IPS-20b (cell line): ENCODE results near the gene ACTG2.

Experiments used
- H3K27ac ChIP-seq: one replicate; pipeline ENCODE4 v1.5.1; 2013; ENCODE audit warnings: low read length
- H3K27me3 ChIP-seq: 2 replicates; pipeline ENCODE4 v1.6.1; 2013; ENCODE audit warnings: mild to moderate bottlenecking, low read length, inconsistent platforms; ENCODE audit not compliant: insufficient read depth
- H3K36me3 ChIP-seq: 2 replicates; pipeline ENCODE4 v1.6.1; 2013; ENCODE audit warnings: low read depth, mild to moderate bottlenecking, inconsistent platforms, low read length, moderate library complexity; ENCODE audit not compliant: insufficient read depth
- H3K4me1 ChIP-seq: 2 replicates; pipeline ENCODE4 v1.6.1; 2013; ENCODE audit warnings: mild to moderate bottlenecking, control low read depth, inconsistent platforms, low read length, moderate library complexity; ENCODE audit not compliant: insufficient read depth
- H3K4me3 ChIP-seq: 2 replicates; pipeline ENCODE4 v1.5.1; 2013; ENCODE audit warnings: mild to moderate bottlenecking, low read length, inconsistent platforms
- H3K9ac ChIP-seq: 2 replicates; pipeline ENCODE4 v1.6.1; 2013; ENCODE audit warnings: low read depth, mild to moderate bottlenecking, inconsistent platforms, low read length, moderate library complexity
- H3K9me3 ChIP-seq: 2 replicates; pipeline ENCODE4 v1.6.1; 2013; ENCODE audit warnings: mild to moderate bottlenecking, low read depth, low read length, inconsistent platforms; ENCODE audit not compliant: insufficient read depth

ACTG2 gene

GRCh38 chr2:73917696-73918207, 24.9 kb downstream of the ACTG2 start:
- H3K36me3 ChIP-seq: no peaks in the 10 kb centered on the region
- H3K4me1 ChIP-seq: no peaks in the 10 kb centered on the region; the same call in 1 of the 2 replicates
- no peaks in the 10 kb centered on the region for H3K9me3 ChIP-seq
- no peak overlapping the region for H3K4me3 ChIP-seq
- no peak overlapping the region for H3K27ac ChIP-seq
- H3K27me3 ChIP-seq: no peaks in the 10 kb centered on the region
- H3K9ac ChIP-seq: no peak overlapping the region

DNA sequence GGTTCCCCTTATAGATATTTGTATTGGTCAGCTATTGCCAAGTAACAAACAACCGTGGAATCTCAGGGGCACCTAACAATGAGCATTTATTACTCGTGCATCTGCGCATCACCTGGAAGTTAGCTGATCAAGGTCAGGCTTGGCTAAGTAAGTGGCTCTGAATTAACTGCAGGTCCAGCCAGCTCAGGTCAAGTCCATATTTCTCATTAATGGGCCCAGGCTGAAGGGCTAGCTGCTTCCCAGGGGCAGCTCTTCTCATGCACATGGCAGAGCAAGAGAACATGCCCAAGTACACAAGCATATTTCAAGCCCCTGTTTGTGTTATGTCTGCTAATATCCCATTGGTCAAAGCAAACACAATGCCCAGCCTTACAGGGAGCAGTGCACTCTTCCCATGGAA, 26.0 kb downstream of the ACTG2 start:
- Histone ChIP-seq H3K27ac (no peak overlapping the region), H3K9ac (no peak overlapping the region), H3K4me3 (no peak overlapping the region), H3K4me1 (no peaks in the 10 kb centered on the region; the same call in 1 of the 2 replicates), H3K9me3 (no peaks in the 10 kb centered on the region), H3K36me3 (no peaks in the 10 kb centered on the region), H3K27me3 (no peaks in the 10 kb centered on the region)

GRCh38 chr2:73919596-73920228, 26.9 kb downstream of the ACTG2 start:
- H3K27me3 ChIP-seq: no peaks in the 10 kb centered on the region

GRCh38 chr2:73920577-73921545, 28.1 kb downstream of the ACTG2 start:
- no peak overlapping the region for H3K9ac ChIP-seq
- H3K9me3 ChIP-seq: no peaks in the 10 kb centered on the region
- H3K27ac ChIP-seq: no peak overlapping the region
- H3K4me1 ChIP-seq: no peaks in the 10 kb centered on the region; the same call in 1 of the 2 replicates
- H3K27me3 ChIP-seq: no peaks in the 10 kb centered on the region
- H3K4me3 ChIP-seq: 0 out of 2 replicates have a peak overlapping the region, but pooled peaks have one; percentile 21
- H3K36me3 ChIP-seq: no peaks in the 10 kb centered on the region

More at GRCh38 chr2:73919596-73920228, 26.9 kb downstream of the ACTG2 start:
- H3K4me1 ChIP-seq: no peaks in the 10 kb centered on the region; the same call in 1 of the 2 replicates
- no peaks in the 10 kb centered on the region for H3K36me3 ChIP-seq
- no peak overlapping the region for H3K27ac ChIP-seq
- no peak overlapping the region for H3K9ac ChIP-seq
- H3K4me3 ChIP-seq: no peak overlapping the region
- no peaks in the 10 kb centered on the region for H3K9me3 ChIP-seq

DNA sequence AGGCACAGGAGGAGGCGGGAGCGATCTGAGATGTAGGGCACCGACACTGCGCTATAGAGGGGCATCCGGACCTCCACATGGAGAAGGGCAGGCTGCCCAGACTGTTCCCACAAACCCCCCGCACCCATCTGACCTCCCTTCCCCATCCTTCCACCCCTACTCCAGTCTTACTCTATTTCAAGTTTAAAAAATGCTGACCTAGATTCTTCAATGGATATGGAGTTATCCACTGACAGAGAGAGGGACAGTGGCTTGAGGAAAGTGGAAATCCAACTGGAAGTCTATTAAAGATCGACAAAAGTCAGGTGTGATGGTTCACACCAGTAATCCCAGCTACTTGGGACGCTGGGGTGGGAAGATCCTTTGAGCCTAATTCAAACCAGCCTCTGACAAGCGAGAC, 28.8 kb downstream of the ACTG2 start:
- Histone ChIP-seq H3K4me1 (no peaks in the 10 kb centered on the region; the same call in 1 of the 2 replicates), H3K27ac (no peak overlapping the region), H3K9me3 (no peaks in the 10 kb centered on the region), H3K9ac (no peak overlapping the region), H3K4me3 (no peak overlapping the region), H3K36me3 (no peaks in the 10 kb centered on the region), H3K27me3 (no peaks in the 10 kb centered on the region)

GRCh38 chr2:73922681-73923080, 29.9 kb downstream of the ACTG2 start:
- H3K9me3 ChIP-seq: no peaks in the 10 kb centered on the region
- no peak overlapping the region for H3K27ac ChIP-seq
- H3K4me3 ChIP-seq: no peak overlapping the region
- peaks cover 1% of the 10 kb centered on the region; the same call in 1 of the 2 replicates for H3K4me1 ChIP-seq
- no peaks in the 10 kb centered on the region for H3K36me3 ChIP-seq
- no peaks in the 10 kb centered on the region for H3K27me3 ChIP-seq
- H3K9ac ChIP-seq: no peak overlapping the region

DNA sequence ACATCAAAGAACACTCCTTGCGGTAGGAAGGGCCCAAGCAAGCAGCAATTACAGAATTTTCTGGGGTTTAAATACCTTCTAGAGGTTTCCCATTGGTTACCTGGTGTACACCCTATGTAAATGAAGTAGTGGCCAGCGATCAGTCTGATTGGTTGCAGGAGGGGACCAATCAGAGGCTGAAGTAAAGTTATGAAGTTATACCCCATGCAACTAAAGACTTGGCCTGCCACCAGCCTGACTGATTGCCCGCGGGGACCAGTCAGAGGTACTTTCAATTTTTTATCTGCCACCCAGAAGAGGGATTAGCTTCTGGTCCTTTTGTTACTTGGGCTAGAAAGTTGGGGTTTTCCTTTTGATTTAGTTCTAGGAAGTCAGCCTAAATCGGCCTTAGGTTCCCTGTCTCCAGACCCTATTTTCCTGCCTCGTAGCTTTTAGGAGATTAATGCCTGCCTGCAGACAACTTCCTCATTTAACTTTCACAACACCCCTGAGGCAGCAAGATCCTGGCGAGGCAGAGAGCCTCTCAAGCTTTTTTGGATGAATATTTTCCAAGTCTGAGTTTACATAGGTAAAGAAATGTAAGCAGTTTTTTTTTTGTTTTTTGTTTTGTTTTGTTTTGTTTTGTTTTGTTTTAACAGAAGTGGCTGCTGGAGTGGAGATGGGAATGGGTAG, 32.4 kb downstream of the ACTG2 start:
- Histone ChIP-seq H3K27ac (no peak overlapping the region), H3K4me1 (peaks cover 2% of the 10 kb centered on the region; the same call in 1 of the 2 replicates)

DNA sequence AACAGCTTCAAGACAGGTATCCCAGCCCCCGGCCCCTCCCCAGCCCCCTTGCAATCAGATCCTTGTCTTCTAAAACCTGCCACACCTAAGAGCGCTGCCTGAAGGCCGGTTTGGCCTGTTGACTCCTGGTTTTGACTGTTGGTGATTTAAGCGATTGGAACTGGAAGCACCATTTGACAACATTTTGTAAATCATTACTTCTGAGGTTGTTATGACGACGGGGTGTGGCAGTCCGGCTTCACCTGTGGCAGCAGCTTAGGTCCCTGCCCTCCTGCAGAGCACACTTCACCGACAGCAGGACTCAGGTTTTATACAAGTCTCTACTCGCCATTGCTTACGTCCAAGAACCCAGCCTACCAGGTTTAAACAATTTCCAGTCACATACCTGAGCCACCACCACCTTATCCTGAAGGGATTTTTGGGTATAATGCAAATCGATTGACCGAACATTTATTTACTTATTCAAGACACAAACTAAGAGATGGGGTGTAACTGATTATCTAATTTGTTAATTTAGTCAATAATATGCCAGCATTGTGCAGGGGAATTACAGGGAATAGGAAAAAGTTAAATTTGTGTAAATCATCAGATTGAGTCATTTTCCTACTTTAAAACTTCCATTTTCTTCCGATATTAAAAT, 33.2 kb downstream of the ACTG2 start:
- no peaks in the 10 kb centered on the region for H3K9me3 ChIP-seq
- H3K4me1 ChIP-seq: peaks cover 2% of the 10 kb centered on the region; the same call in 1 of the 2 replicates
- no peaks in the 10 kb centered on the region for H3K36me3 ChIP-seq
- H3K9ac ChIP-seq: peak overlapping the region; percentile 27; the same call in 1 of the 2 replicates
- no peaks in the 10 kb centered on the region for H3K27me3 ChIP-seq
- no peak overlapping the region for H3K27ac ChIP-seq
- H3K4me3 ChIP-seq: peak overlapping the region; percentile 92

More for the DNA sequence above, 32.4 kb downstream of the ACTG2 start:
- Histone ChIP-seq H3K36me3 (no peaks in the 10 kb centered on the region), H3K9ac (no peak overlapping the region), H3K4me3 (no peak overlapping the region), H3K9me3 (no peaks in the 10 kb centered on the region), H3K27me3 (no peaks in the 10 kb centered on the region)

GRCh38 chr2:73926493-73927327, 33.9 kb downstream of the ACTG2 start, which contains the start of gene DGUOK:
DGUOK (plus strand) TSS chr2:73926880; CDS start chr2:73926911, 31 bp downstream.
- peak within 1 kb of the TSS; percentile 40 for H3K27ac ChIP-seq

DNA sequence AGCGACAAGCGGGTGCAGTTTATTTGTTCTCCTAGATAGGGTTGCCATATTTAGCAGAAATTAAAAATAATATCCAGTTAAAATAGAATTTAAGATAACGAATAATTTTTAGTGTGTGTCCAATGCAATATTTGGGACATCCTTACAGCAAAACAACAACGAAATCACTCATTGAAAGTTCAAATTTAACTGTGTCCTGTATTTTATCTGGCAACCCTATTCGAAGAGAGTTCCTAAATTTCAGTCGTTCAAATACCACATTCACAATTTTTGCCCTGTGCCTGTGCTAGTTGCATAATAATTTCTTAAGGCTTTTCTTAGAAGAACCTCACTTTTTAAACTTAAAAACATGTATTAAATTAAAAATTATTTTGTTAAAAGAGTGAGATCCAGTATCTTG, 34.5 kb downstream of the ACTG2 start:
- no peaks in the 10 kb centered on the region for H3K27me3 ChIP-seq
- H3K4me1 ChIP-seq: peaks cover 2% of the 10 kb centered on the region; the same call in 1 of the 2 replicates
- peaks cover 5% of the 10 kb centered on the region for H3K36me3 ChIP-seq
- H3K27ac ChIP-seq: no peak overlapping the region
- H3K9me3 ChIP-seq: no peaks in the 10 kb centered on the region
- H3K4me3 ChIP-seq: peak overlapping the region; percentile 92
- H3K9ac ChIP-seq: peak overlapping the region; percentile 95

More at GRCh38 chr2:73926493-73927327, 33.9 kb downstream of the ACTG2 start, which contains the start of gene DGUOK:
- H3K9ac ChIP-seq: peak within 1 kb of the TSS; percentile 95
- no peaks in the 10 kb centered on the region for H3K36me3 ChIP-seq
- no peaks in the 10 kb centered on the region for H3K27me3 ChIP-seq
- H3K4me1 ChIP-seq: peaks cover 2% of the 10 kb centered on the region; the same call in 1 of the 2 replicates
- no peaks in the 10 kb centered on the region for H3K9me3 ChIP-seq
- H3K4me3 ChIP-seq: peak within 1 kb of the TSS; percentile 92
